ENCODE results near the gene FBXO24. TPM values are rescaled to one million over a fixed set of nuclear protein-coding genes. Genes with fewer than 3 reads are reported as not detected.

The FBXO24 gene
- total RNA-seq, 2 experiments from 2014 or later: 0.16 to 1.7 TPM

DNA sequence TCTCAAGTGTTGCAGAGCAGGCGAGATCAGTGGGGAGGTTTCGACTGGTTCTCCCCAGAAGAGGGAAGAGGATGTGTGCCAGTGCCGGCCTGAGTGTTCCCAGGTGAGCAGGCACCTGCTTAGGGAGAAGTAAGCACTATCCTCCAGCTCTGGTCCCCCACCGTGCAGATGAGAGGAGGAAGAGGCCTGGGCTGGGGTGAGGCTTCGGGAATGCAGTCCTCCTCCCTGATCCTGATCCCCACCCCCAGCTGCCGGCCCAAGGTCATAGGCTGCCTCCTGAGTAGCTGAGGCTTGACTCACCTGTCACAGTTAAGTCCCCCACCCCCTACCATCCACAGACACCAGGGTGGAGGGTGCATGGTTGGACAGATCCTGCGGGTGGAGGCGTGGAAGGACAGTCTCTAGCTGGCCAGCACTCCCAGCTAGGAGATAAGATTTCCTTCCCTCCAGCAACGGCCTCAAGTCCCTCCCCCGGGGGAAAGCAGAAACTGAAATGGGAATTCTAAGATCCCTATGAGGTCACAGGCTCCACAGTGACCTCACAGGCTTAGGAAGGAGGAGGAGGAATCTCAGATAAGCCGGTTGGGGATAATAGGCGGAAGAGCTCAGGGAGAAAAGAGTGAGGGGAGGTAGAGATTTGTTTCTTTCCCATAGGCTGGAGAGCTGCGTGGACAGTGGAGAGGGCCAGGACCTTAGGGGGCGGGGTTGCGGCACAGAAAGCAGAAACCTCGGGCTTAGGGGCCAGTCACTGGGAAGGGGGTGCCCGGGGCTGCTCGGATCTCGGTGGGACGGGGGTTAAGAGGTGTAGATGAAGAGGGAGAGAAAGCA lies 1.2 kb upstream of the FBXO24 start:
- H3K9me2 ChIP-seq (ENCODE audit: insufficient read depth, low read length): no peaks in the 10 kb centered on the region
- DNase-seq (ENCODE audit: low spot score): no peak
- intact Hi-C loops (cut with micrococcal nuclease; ENCODE audit: unreplicated experiment): no loop called here
- H3K27ac ChIP-seq (ENCODE audit: low read depth, low read length, poor library complexity, severe bottlenecking): peak overlapping the region; percentile 92
- H3K4me2 ChIP-seq (ENCODE audit: low read length): peak overlapping the region; percentile 98
- ChIA-PET CTCF (ENCODE audit: unreplicated experiment) (interaction anchor here (1.6 kb wide), 1 partner anchor 134 kb away, joined by 12 read pairs; no protein-coding TSS in a partner anchor), POLR2A (interaction anchor here (0.6 to 3.1 kb wide), 16 partner anchors 10 to 306 kb away, joined by 3 to 13 read pairs (median 4); partner anchors contain the start of genes MOSPD3, POP7 and ZCWPW1)
- peaks cover 30% of the 10 kb centered on the region for H3K36me3 ChIP-seq (ENCODE audit: insufficient read depth, low read length)
- H4K20me1 ChIP-seq (ENCODE audit: insufficient read depth, low read length): no peaks in the 10 kb centered on the region
- H3K79me2 ChIP-seq (ENCODE audit: insufficient read depth, low read depth, low read length): peaks cover 18% of the 10 kb centered on the region; the same call in 1 of the 2 replicates
- H3K4me1 ChIP-seq (ENCODE audit: insufficient read depth, low read length, poor library complexity, severe bottlenecking): peaks cover 29% of the 10 kb centered on the region
- H3K4me3 ChIP-seq (ENCODE audit: low read depth, low read length, poor library complexity, severe bottlenecking): peak overlapping the region; percentile 91
- TF ChIP-seq, protein P1, sequence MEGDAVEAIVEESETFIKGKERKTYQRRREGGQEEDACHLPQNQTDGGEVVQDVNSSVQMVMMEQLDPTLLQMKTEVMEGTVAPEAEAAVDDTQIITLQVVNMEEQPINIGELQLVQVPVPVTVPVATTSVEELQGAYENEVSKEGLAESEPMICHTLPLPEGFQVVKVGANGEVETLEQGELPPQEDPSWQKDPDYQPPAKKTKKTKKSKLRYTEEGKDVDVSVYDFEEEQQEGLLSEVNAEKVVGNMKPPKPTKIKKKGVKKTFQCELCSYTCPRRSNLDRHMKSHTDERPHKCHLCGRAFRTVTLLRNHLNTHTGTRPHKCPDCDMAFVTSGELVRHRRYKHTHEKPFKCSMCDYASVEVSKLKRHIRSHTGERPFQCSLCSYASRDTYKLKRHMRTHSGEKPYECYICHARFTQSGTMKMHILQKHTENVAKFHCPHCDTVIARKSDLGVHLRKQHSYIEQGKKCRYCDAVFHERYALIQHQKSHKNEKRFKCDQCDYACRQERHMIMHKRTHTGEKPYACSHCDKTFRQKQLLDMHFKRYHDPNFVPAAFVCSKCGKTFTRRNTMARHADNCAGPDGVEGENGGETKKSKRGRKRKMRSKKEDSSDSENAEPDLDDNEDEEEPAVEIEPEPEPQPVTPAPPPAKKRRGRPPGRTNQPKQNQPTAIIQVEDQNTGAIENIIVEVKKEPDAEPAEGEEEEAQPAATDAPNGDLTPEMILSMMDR (conservative IDR thresholded peaks at IDR 0.05; ENCODE audit: low read length): no peak
- TF ChIP-seq EZH2phosphoT487 (IDR thresholded peaks at IDR 0.05; ENCODE audit: borderline replicate concordance, low read depth, low read length): no peak
- no peak overlapping the region for H2AFZ ChIP-seq (ENCODE audit: low read length)
- BruUV-seq (replicated peaks): TSS peak; percentile 60
- H3K9me3 ChIP-seq (ENCODE audit: low read length): no peaks in the 10 kb centered on the region

GRCh38 chr7:100585511-100586265 lies 440 bp upstream of the FBXO24 start, which contains the start of gene LRCH4:
Gene LRCH4, minus strand, starts transcription at chr7:100586129. Its CDS starts 29 bp downstream, at chr7:100586100.
- no peak for TF ChIP-seq EZH2phosphoT487 (IDR thresholded peaks at IDR 0.05; ENCODE audit: borderline replicate concordance, low read depth, low read length)
- TF ChIP-seq, protein P1 (conservative IDR thresholded peaks at IDR 0.05; ENCODE audit: low read length): no peak
- H2AFZ ChIP-seq (ENCODE audit: low read length): peak within 1 kb of the TSS; percentile 60
- no peaks in the 10 kb centered on the region for H4K20me1 ChIP-seq (ENCODE audit: insufficient read depth, low read length)
- ChIA-PET CTCF (ENCODE audit: unreplicated experiment) (interaction anchor here (1.0 to 1.6 kb wide), 3 partner anchors 18 to 135 kb away, joined by 4 to 12 read pairs (median 4); no protein-coding TSS in a partner anchor), POLR2A (interaction anchor here (0.6 to 3.1 kb wide), 21 partner anchors 10 to 305 kb away, joined by 3 to 13 read pairs (median 3); partner anchors contain the start of genes MOSPD3, POP7 and TSC22D4)
- DNase-seq (ENCODE audit: low spot score): peak; percentile 63
- H3K79me2 ChIP-seq (ENCODE audit: insufficient read depth, low read depth, low read length): peaks cover 18% of the 10 kb centered on the region; the same call in 1 of the 2 replicates
- peak within 1 kb of the TSS; percentile 98 for H3K4me2 ChIP-seq (ENCODE audit: low read length)
- no TSS peak for BruUV-seq (replicated peaks)
- peak within 1 kb of the TSS; percentile 92 for H3K27ac ChIP-seq (ENCODE audit: low read depth, low read length, poor library complexity, severe bottlenecking)
- intact Hi-C loops (cut with micrococcal nuclease; ENCODE audit: unreplicated experiment): no loop called here
- H3K4me3 ChIP-seq (ENCODE audit: low read depth, low read length, poor library complexity, severe bottlenecking): peak within 1 kb of the TSS; percentile 91
- H3K36me3 ChIP-seq (ENCODE audit: insufficient read depth, low read length): peaks cover 22% of the 10 kb centered on the region
- peaks cover 29% of the 10 kb centered on the region for H3K4me1 ChIP-seq (ENCODE audit: insufficient read depth, low read length, poor library complexity, severe bottlenecking)
- no peaks in the 10 kb centered on the region for H3K9me3 ChIP-seq (ENCODE audit: low read length)
- H3K9me2 ChIP-seq (ENCODE audit: insufficient read depth, low read length): no peaks in the 10 kb centered on the region
